IMR-90 (cell line): ENCODE results near the gene WDR46. TPM values are rescaled to one million over a fixed set of nuclear protein-coding genes. Genes with fewer than 3 reads are reported as not detected.

ENCODE experiments used
- ATAC-seq: fragments of 200-7000 bp; cut with Tn5 transposase; 2 replicates; pipeline ENCODE4 v1.9.1; 2020; ENCODE audit warnings: low read depth, mild to moderate bottlenecking, moderate library complexity
- BruUV-seq: library from RNA; stranded (reverse); fragments of 400-500 nt; replicated peaks from 2 replicates; lab custom pipeline; 2021; lab: Mats Ljungman, UMichigan
- CTCF ChIA-PET: fragments of 300-600 bp; formaldehyde crosslinking; extraction: SDS; loops from one replicate; lab custom pipeline; 2021; ENCODE audit warnings: antibody characterized with exemption; lab: Yijun Ruan, JAX
- POLR2A ChIA-PET: fragments of 300-600 bp; sonication (Branson Sonifier 250); formaldehyde crosslinking; loops from one replicate; lab custom pipeline; 2022; ENCODE audit warnings: antibody characterized with exemption; ENCODE audit not compliant: unreplicated experiment; lab: Charles Lee
- DNase-seq: peaks from one replicate; pipeline ENCODE4 v3.0.0; 2013
- H2AFZ ChIP-seq: replicated peaks from 2 replicates; pipeline ENCODE3; 2013; ENCODE audit warnings: low read length, mild to moderate bottlenecking; ENCODE audit not compliant: poor library complexity
- H2AK5ac ChIP-seq: 2 replicates; pipeline ENCODE4 v1.6.1; 2013; ENCODE audit warnings: low read depth, low read length, inconsistent platforms
- H2AK9ac ChIP-seq: replicated peaks from 2 replicates; pipeline ENCODE3; 2013; ENCODE audit warnings: mild to moderate bottlenecking, low read depth, low read length, moderate library complexity; ENCODE audit not compliant: poor library complexity
- H2BK120ac ChIP-seq: 2 replicates; pipeline ENCODE4 v1.6.1; 2013; ENCODE audit warnings: low read depth, low read length, inconsistent platforms
- H2BK15ac ChIP-seq: 3 replicates; pipeline ENCODE4 v1.6.1; 2013; ENCODE audit warnings: low read depth, low read length, inconsistent platforms
- H2BK20ac ChIP-seq: 2 replicates; pipeline ENCODE4 v1.6.1; 2013; ENCODE audit warnings: low read depth, mild to moderate bottlenecking, inconsistent platforms, low read length, moderate library complexity
- H2BK5ac ChIP-seq: 2 replicates; pipeline ENCODE4 v1.6.1; 2013; ENCODE audit warnings: mild to moderate bottlenecking, low read depth, low read length, inconsistent platforms; ENCODE audit not compliant: poor library complexity, severe bottlenecking
- H3K14ac ChIP-seq: replicated peaks from 2 replicates; pipeline ENCODE4 v1.6.1; 2013; ENCODE audit warnings: low read depth, low read length, inconsistent platforms
- H3K18ac ChIP-seq: 2 replicates; pipeline ENCODE4 v1.6.1; 2013; ENCODE audit warnings: low read depth, low read length, control low read depth
- H3K23ac ChIP-seq: 2 replicates; pipeline ENCODE4 v1.6.1; 2013; ENCODE audit warnings: low read depth, low read length, inconsistent platforms
- H3K27ac ChIP-seq: 2 replicates; pipeline ENCODE4 v1.5.1; 2013; ENCODE audit warnings: mild to moderate bottlenecking, control low read depth, low read length; ENCODE audit not compliant: insufficient read depth
- H3K27me3 ChIP-seq: 2 replicates; pipeline ENCODE4 v1.6.1; 2013; ENCODE audit warnings: low read length; ENCODE audit not compliant: control insufficient read depth, insufficient read depth
- H3K36me3 ChIP-seq: 2 replicates; pipeline ENCODE4 v1.6.1; 2013; ENCODE audit warnings: low read length, mixed read lengths; ENCODE audit not compliant: control insufficient read depth, insufficient read depth
- H3K4ac ChIP-seq: 2 replicates; pipeline ENCODE4 v1.6.1; 2013; ENCODE audit warnings: low read depth, low read length, inconsistent platforms
- H3K4me1 ChIP-seq: 2 replicates; pipeline ENCODE4 v1.6.1; 2013; ENCODE audit warnings: low read length, mixed read lengths; ENCODE audit not compliant: control insufficient read depth, insufficient read depth
- H3K4me2 ChIP-seq: 2 replicates; pipeline ENCODE4 v1.6.1; 2013; ENCODE audit warnings: low read depth, mild to moderate bottlenecking, control low read depth, low read length, moderate library complexity
- H3K4me3 ChIP-seq: 2 replicates; pipeline ENCODE4 v1.5.1; 2013; ENCODE audit warnings: low read depth, mild to moderate bottlenecking, control low read depth, low read length, moderate library complexity; ENCODE audit not compliant: insufficient read depth
- H3K56ac ChIP-seq: 2 replicates; pipeline ENCODE4 v1.6.1; 2013; ENCODE audit warnings: low read length, inconsistent platforms; ENCODE audit not compliant: insufficient read depth; ENCODE audit errors: extremely low read depth
- H3K79me1 ChIP-seq, 2 experiments: 2 replicates each; pipeline ENCODE4 v1.6.1; 2013; ENCODE audit warnings: low read length in 2 of 2, inconsistent platforms in 1 of 2, low read depth in 1 of 2
- H3K9ac ChIP-seq: 2 replicates; pipeline ENCODE4 v1.6.1; 2013; ENCODE audit warnings: low read depth, low read length, control low read depth
- H3K9me1 ChIP-seq: 2 replicates; pipeline ENCODE4 v1.6.1; 2013; ENCODE audit warnings: low read length, inconsistent platforms; ENCODE audit not compliant: insufficient read depth
- H3K9me3 ChIP-seq: 2 replicates; pipeline ENCODE4 v1.6.1; 2013; ENCODE audit warnings: low read length; ENCODE audit not compliant: control insufficient read depth, insufficient read depth
- H4K20me1 ChIP-seq: 2 replicates; pipeline ENCODE4 v1.6.1; 2013; ENCODE audit warnings: low read length, inconsistent platforms; ENCODE audit not compliant: insufficient read depth
- H4K5ac ChIP-seq: 2 replicates; pipeline ENCODE4 v1.6.1; 2013; ENCODE audit warnings: mild to moderate bottlenecking, low read depth, low read length, control low read depth
- H4K8ac ChIP-seq, 2 experiments: 2 replicates each; pipeline ENCODE4 v1.6.1; 2013; ENCODE audit warnings: low read depth in 2 of 2, low read length in 2 of 2, control low read depth in 1 of 2, inconsistent platforms in 1 of 2
- H4K91ac ChIP-seq: 2 replicates; pipeline ENCODE4 v1.6.1; 2013; ENCODE audit warnings: low read depth, low read length, inconsistent platforms; ENCODE audit not compliant: insufficient read depth
- BHLHE40 ChIP-seq: fragments of 150-350 bp; IDR thresholded peaks from 2 replicates; pipeline ENCODE4 v1.6.1; 2016; ENCODE audit warnings: mild to moderate bottlenecking, low read depth, low read length
- CHD1 ChIP-seq: IDR thresholded peaks from 2 replicates; pipeline ENCODE4 v1.6.1; 2012; ENCODE audit warnings: low read depth, low read length, improper control_type of control experiment
- CTCF ChIP-seq: conservative IDR thresholded peaks from 2 replicates; pipeline ENCODE4 v1.5.1; 2012; ENCODE audit warnings: mild to moderate bottlenecking, low read depth, low read length, improper control_type of control experiment
- FOS ChIP-seq: fragments of 150-350 bp; IDR thresholded peaks from 2 replicates; pipeline ENCODE4 v1.6.1; 2016; ENCODE audit warnings: low read depth, low read length
- NFE2L2 ChIP-seq: fragments of 150-350 bp; IDR thresholded peaks from 2 replicates; pipeline ENCODE4 v1.6.1; 2016; ENCODE audit warnings: low read depth, mild to moderate bottlenecking, low read length
- POLR2A ChIP-seq: IDR thresholded peaks from 2 replicates; pipeline ENCODE4 v1.6.1; 2012; ENCODE audit warnings: mild to moderate bottlenecking, low read depth, low read length
- SMC3 ChIP-seq: fragments of 150-350 bp; IDR thresholded peaks from 2 replicates; pipeline ENCODE4 v1.6.1; 2016; ENCODE audit warnings: low read depth, mild to moderate bottlenecking, antibody characterized with exemption, low read length, moderate library complexity
- WGBS, 2 experiments: methylation state at CpG; one replicate each; pipeline versions ENCODE4 v1.1.5 to v1.1.7; 2013; ENCODE audit warnings: missing lambda C conversion rate in 2 of 2; ENCODE audit not compliant: insufficient read length in 1 of 2; ENCODE audit errors: extremely low coverage in 2 of 2; 5-methylcytosine and 5-hydroxymethylcytosine counted together
- dilution Hi-C: fragments of 300-500 bp; cut with HindIII; formaldehyde crosslinking; loops from one replicate; pipeline ENCODE4 v1.14.3; 2018; ENCODE audit warnings: low sequenced_read_pairs; ENCODE audit not compliant: unreplicated experiment
- in situ Hi-C: fragments of 300-500 bp; cut with MboI; formaldehyde crosslinking; loops from 3 replicates; pipeline ENCODE4 v1.14.3; 2019; ENCODE audit warnings: low sequenced_read_pairs, inconsistent platforms, mixed read lengths
- intact Hi-C: fragments of 100-400 bp; cut with micrococcal nuclease; formaldehyde crosslinking; loops from 2 replicates; pipeline ENCODE4 v1.10.0; 2022
- polyA plus RNA-seq, 3 experiments: library from polyadenylated mRNA; depleted of rRNA; stranded (reverse); fragments of >200 nt; gene quantifications; 2 replicates each; pipeline ENCODE4 v1.2.3, GENCODE V29; 2012; ENCODE audit warnings: low replicate concordance in 1 of 3
- total RNA-seq: library from RNA; depleted of rRNA; stranded (reverse); fragments of >200 nt; gene quantifications from 2 replicates; pipeline ENCODE4 v1.2.3, GENCODE V29; 2012

WDR46 gene
- total and polyA plus RNA-seq, 2 of the 4 experiments (the other 2 are of a cell fraction): 73.8 to 81.6 TPM

- peaks cover 6% of the 10 kb centered on the region for H4K20me1 ChIP-seq
- H3K23ac ChIP-seq: no peak overlapping the region
- in situ Hi-C loops (no loop called here), intact Hi-C loops (no loop called here), dilution Hi-C loops (no loop called here)
- H3K4me3 ChIP-seq: no peak overlapping the region
- ATAC-seq: no peak
- no peak overlapping the region for H3K56ac ChIP-seq
- peaks cover 20 to 33% of the 10 kb centered on the region in 2 experiments for H3K79me1 ChIP-seq
- no peak overlapping the region; a peak in 1 of 4 replicates for H4K8ac ChIP-seq
- WGBS, 2 experiments: no CpG with 5 or more reads among the region's 7 CpGs
- no peak overlapping the region for H2AFZ ChIP-seq
- H3K4me2 ChIP-seq: 0 out of 2 replicates have a peak overlapping the region, but pooled peaks have one; percentile 79
- H2BK120ac ChIP-seq: no peak overlapping the region
- no peak overlapping the region for H3K18ac ChIP-seq
- H3K9me1 ChIP-seq: peaks cover 17% of the 10 kb centered on the region
- DNase-seq: no peak
- H2AK9ac ChIP-seq: no peak overlapping the region
- no peak overlapping the region for H3K9ac ChIP-seq
- no peak overlapping the region for H3K27ac ChIP-seq
- TF ChIP-seq CHD1 (no peak), SMC3 (no peak), POLR2A (no peak), FOS (no peak), CTCF (no peak), BHLHE40 (no peak), NFE2L2 (no peak)
- H2AK5ac ChIP-seq: no peak overlapping the region
- no peak overlapping the region for H3K14ac ChIP-seq
- no peak overlapping the region for H4K5ac ChIP-seq
- no TSS peak for BruUV-seq
- CTCF ChIA-PET: no interaction called here
- H4K91ac ChIP-seq: no peak overlapping the region
- no peaks in the 10 kb centered on the region for H3K9me3 ChIP-seq
- no peak overlapping the region for H2BK5ac ChIP-seq
- no peak overlapping the region for H2BK20ac ChIP-seq
- no peak overlapping the region for H3K4ac ChIP-seq
- H3K4me1 ChIP-seq: peaks cover 26% of the 10 kb centered on the region
- H2BK15ac ChIP-seq: no peak overlapping the region
- peaks cover 19% of the 10 kb centered on the region for H3K36me3 ChIP-seq
- no peaks in the 10 kb centered on the region for H3K27me3 ChIP-seq
- POLR2A ChIA-PET: no interaction called here
Measured at GRCh38 chr6:33324125-33324524, 35.1 kb upstream of the WDR46 start.
